ENCODE results near the gene EPN2. TPM values are rescaled to one million over a fixed set of nuclear protein-coding genes. Genes with fewer than 3 reads are reported as not detected.

Gene EPN2
- polyA plus RNA-seq, 3 donors = 0.93 TPM; not detected in 2

DNA sequence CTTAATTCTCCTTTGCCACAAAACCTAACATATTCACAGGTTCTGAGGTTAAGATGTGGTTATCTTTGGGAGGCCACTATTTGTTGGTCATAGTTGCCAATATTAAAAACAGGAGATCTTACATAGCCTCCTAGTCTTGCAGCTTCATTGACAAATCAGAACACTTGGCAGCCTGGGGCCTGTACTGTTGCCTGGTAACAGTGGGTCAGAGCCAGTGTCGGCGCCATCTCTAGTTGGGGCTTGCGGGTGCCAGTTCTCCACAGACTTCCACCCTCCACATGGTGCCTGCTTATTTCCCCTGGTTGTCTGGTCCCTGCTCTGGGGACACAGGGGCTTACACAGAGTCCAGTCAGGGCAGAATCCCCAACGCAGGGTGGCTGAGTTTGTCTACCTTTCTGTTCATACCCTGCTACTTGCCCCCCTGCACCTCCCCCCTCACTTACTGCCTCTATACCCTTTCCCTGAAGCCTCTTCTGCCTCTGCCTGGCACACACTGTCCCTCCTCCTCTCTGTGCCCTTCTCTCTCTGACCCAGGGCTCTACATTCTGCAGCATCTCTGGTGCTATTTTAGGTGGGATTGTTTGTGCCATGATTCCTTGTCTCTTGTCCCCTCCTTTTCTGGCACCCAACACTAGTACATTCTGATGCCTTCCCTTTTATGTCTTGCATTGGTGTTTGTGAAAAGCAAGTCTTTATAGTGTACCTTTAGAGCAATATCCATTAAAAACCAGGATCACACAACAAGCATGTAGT is 13.4 kb downstream of the EPN2 start:
- no peak overlapping the region for H3K4me2 ChIP-seq (replicated peaks; ENCODE audit: extremely low read depth, low read length, poor library complexity, severe bottlenecking)
- Mint-ChIP-seq H3K27ac (no peak overlapping the region), H3K36me3 (no peaks in the 10 kb centered on the region), H3K9me3 (peaks cover 0 to 7% (median 4%) of the 10 kb centered on the region in 7 donors), H3K4me3 (no peak overlapping the region), H3K27me3 (ENCODE audit: low read depth in 3 of 3) (peaks cover 22 to 56% (median 33%) of the 10 kb centered on the region in 3 donors), H3K4me1 (no peaks in the 10 kb centered on the region)
- H3K27me3 ChIP-seq (ENCODE audit: control insufficient read depth in 2 of 2, insufficient read depth in 2 of 2, low read length in 2 of 2) = peaks cover 0 to 15% of the 10 kb centered on the region in 2 donors
- H3K9ac ChIP-seq (ENCODE audit: insufficient read depth, low read length, poor library complexity, severe bottlenecking) = no peak overlapping the region
- H3K4me3 ChIP-seq (replicated peaks in 1 of 3; ENCODE audit: low read depth in 2 of 3, low read length in 3 of 3) = no peak overlapping the region
- H2AFZ ChIP-seq (ENCODE audit: insufficient read depth, low read depth, low read length, poor library complexity, severe bottlenecking) = no peak overlapping the region
- no peak for DNase-seq
- no peaks in the 10 kb centered on the region for H3K4me1 ChIP-seq (ENCODE audit: control insufficient read depth in 1 of 2, insufficient read depth in 2 of 2, low read length in 2 of 2)
- H3K9me3 ChIP-seq (replicated peaks in 1 of 2; ENCODE audit: control insufficient read depth in 1 of 2, insufficient read depth in 1 of 2, low read length in 2 of 2) = no peaks in the 10 kb centered on the region
- 88% methylated on average over 3 of the region's 4 CpGs for WGBS (ENCODE audit: insufficient coverage)
- no peak overlapping the region for H3K27ac ChIP-seq (ENCODE audit: low read depth in 1 of 2, low read length in 2 of 2)
- no peaks in the 10 kb centered on the region for H3K79me2 ChIP-seq (ENCODE audit: insufficient read depth, low read length)
- intact Hi-C loops (cut with micrococcal nuclease) = no loop called here
- no peak for TF ChIP-seq CTCF (IDR thresholded peaks at IDR 0.05)
- no peaks in the 10 kb centered on the region for H4K20me1 ChIP-seq (ENCODE audit: insufficient read depth, low read length)
- no peaks in the 10 kb centered on the region for H3K36me3 ChIP-seq (replicated peaks in 1 of 2; ENCODE audit: control insufficient read depth in 1 of 2, insufficient read depth in 2 of 2, low read length in 2 of 2)

DNA sequence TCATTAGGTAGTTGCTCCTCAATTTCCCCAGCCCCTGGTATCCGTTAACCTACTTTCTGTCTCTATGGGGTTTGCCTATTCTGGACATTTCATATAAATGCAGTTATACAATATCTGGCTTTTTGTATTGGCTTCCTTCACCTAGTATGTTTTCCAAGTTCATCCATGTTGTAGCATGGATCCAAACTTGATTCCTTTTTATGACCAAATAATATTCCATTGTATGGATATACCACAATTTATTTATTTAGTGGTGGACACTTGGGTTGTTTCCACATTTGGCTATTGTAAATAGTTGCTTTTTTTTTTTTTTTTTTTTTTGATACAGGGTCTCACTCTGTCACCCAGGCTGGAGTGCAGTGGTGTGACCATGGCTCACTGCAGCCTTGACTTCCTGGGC is 15.9 kb downstream of the EPN2 start:
- Mint-ChIP-seq H3K36me3 (no peaks in the 10 kb centered on the region), H3K27ac (no peak overlapping the region), H3K27me3 (ENCODE audit: low read depth in 3 of 3) (peaks cover 19 to 57% (median 41%) of the 10 kb centered on the region in 3 donors), H3K4me1 (no peaks in the 10 kb centered on the region), H3K4me3 (no peak overlapping the region), H3K9me3 (peaks cover 0 to 5% (median 4%) of the 10 kb centered on the region in 7 donors)
- no peak for DNase-seq
- H3K27me3 ChIP-seq (ENCODE audit: control insufficient read depth in 2 of 2, insufficient read depth in 2 of 2, low read length in 2 of 2) = peaks cover 2 to 18% of the 10 kb centered on the region in 2 donors
- intact Hi-C loops (cut with micrococcal nuclease) = no loop called here
- H3K36me3 ChIP-seq (replicated peaks in 1 of 2; ENCODE audit: control insufficient read depth in 1 of 2, insufficient read depth in 2 of 2, low read length in 2 of 2) = no peaks in the 10 kb centered on the region
- H3K27ac ChIP-seq (ENCODE audit: low read depth in 1 of 2, low read length in 2 of 2) = no peak overlapping the region
- no peaks in the 10 kb centered on the region for H4K20me1 ChIP-seq (ENCODE audit: insufficient read depth, low read length)
- no peak for TF ChIP-seq CTCF (IDR thresholded peaks at IDR 0.05)
- no peak overlapping the region for H3K4me2 ChIP-seq (replicated peaks; ENCODE audit: extremely low read depth, low read length, poor library complexity, severe bottlenecking)
- H2AFZ ChIP-seq (ENCODE audit: insufficient read depth, low read depth, low read length, poor library complexity, severe bottlenecking) = no peak overlapping the region
- H3K9ac ChIP-seq (ENCODE audit: insufficient read depth, low read length, poor library complexity, severe bottlenecking) = no peak overlapping the region
- H3K4me1 ChIP-seq (ENCODE audit: control insufficient read depth in 1 of 2, insufficient read depth in 2 of 2, low read length in 2 of 2) = no peaks in the 10 kb centered on the region
- no CpG with 5 or more reads among the region's 1 CpG for WGBS (ENCODE audit: insufficient coverage)
- no peaks in the 10 kb centered on the region for H3K9me3 ChIP-seq (replicated peaks in 1 of 2; ENCODE audit: control insufficient read depth in 1 of 2, insufficient read depth in 1 of 2, low read length in 2 of 2)
- no peaks in the 10 kb centered on the region for H3K79me2 ChIP-seq (ENCODE audit: insufficient read depth, low read length)
- H3K4me3 ChIP-seq (replicated peaks in 1 of 3; ENCODE audit: low read depth in 2 of 3, low read length in 3 of 3) = no peak overlapping the region

Measured in CD14-positive monocyte (primary cell).